K562 (cell line): ENCODE results near the gene PDE11A. TPM values are rescaled to one million over a fixed set of nuclear protein-coding genes. Genes with fewer than 3 reads are reported as not detected.

ENCODE experiments used
- ATF4 ChIP-seq: fragments of 450-650 bp; formaldehyde crosslinking; IDR thresholded peaks from 2 replicates; pipeline ENCODE4 v1.4.0; 2022; ENCODE audit warnings: mild to moderate bottlenecking, moderate library complexity
- ERF ChIP-seq: fragments of 450-650 bp; formaldehyde crosslinking; IDR thresholded peaks from 2 replicates; pipeline ENCODE4 v1.4.0; 2020; ENCODE audit warnings: mild to moderate bottlenecking, mixed read lengths
- ETV1 ChIP-seq: fragments of 450-650 bp; conservative IDR thresholded peaks from 2 replicates; pipeline ENCODE4 v1.6.1; 2016; ENCODE audit warnings: missing genetic modification characterization, control low read depth, low read depth, missing compliant biosample characterization
- FOXJ2 ChIP-seq: fragments of 200-800 bp; sonication (Bioruptor generic); IDR thresholded peaks from 2 replicates; pipeline ENCODE4 v1.6.1; 2016; ENCODE audit warnings: missing genetic modification characterization, missing compliant biosample characterization
- KAT2B ChIP-seq: IDR thresholded peaks from one replicate; pipeline ENCODE4 v1.6.1; 2012; ENCODE audit warnings: low read depth, mild to moderate bottlenecking, control low read depth, inconsistent platforms, low read length, moderate library complexity
- KDM5B ChIP-seq: fragments of 200-600 bp; sonication (generic); IDR thresholded peaks from 2 replicates; pipeline ENCODE4 v1.6.1; 2012; ENCODE audit warnings: low read depth, mild to moderate bottlenecking, moderate library complexity, low read length, control low read depth, inconsistent platforms; ENCODE audit not compliant: insufficient replicate concordance
- NR3C1 ChIP-seq: sonication (generic); formaldehyde crosslinking; IDR thresholded peaks from 2 replicates; pipeline ENCODE4 v1.8.1; 2022; ENCODE audit warnings: missing genetic modification reagents
- RAD21 ChIP-seq, 2 experiments: fragments of 250-450 bp in 1 of 2; fragments of 450-650 bp in 1 of 2; sonication (Bioruptor Pico) in 1 of 2; formaldehyde crosslinking in 1 of 2; IDR thresholded peaks in 1 of 2; conservative IDR thresholded peaks in 1 of 2; 2 replicates each; pipeline versions ENCODE4 v1.4.0 to v1.8.0; 2020 to 2022; ENCODE audit warnings: mild to moderate bottlenecking in 2 of 2, moderate library complexity in 1 of 2
- RBM39 ChIP-seq: fragments of 200-400 bp; formaldehyde crosslinking; optimal IDR thresholded peaks from 2 replicates; pipeline ENCODE3; 2018; ENCODE audit warnings: low read depth, low read length
- TRIM24 ChIP-seq, 2 experiments: fragments of 450-650 bp; IDR thresholded peaks; 2 replicates each; pipeline ENCODE4 v1.6.1; 2016
- UBTF ChIP-seq, 2 experiments: IDR thresholded peaks; 2 replicates each; pipeline ENCODE4 v1.6.1; 2012; ENCODE audit warnings: improper control_type of control experiment in 2 of 2, low read depth in 2 of 2, low read length in 2 of 2, borderline replicate concordance in 1 of 2
- ZNF184 ChIP-seq: sonication (generic); formaldehyde crosslinking; IDR thresholded peaks from 2 replicates; pipeline ENCODE4 v1.5.0; 2020; ENCODE audit warnings: missing genetic modification reagents
- ZNF445 ChIP-seq: fragments of 250-450 bp; sonication (Bioruptor Pico); IDR thresholded peaks from 2 replicates; pipeline ENCODE4 v1.4.0; 2020; ENCODE audit warnings: low read depth, mild to moderate bottlenecking, moderate library complexity
- ZNF75A ChIP-seq: fragments of 450-650 bp; formaldehyde crosslinking; IDR thresholded peaks from 2 replicates; pipeline ENCODE4 v1.4.0; 2020; ENCODE audit warnings: mild to moderate bottlenecking
- ZNF76 ChIP-seq: fragments of 250-450 bp; sonication (Bioruptor Pico); IDR thresholded peaks from 2 replicates; pipeline ENCODE4 v1.4.0; 2020; ENCODE audit warnings: mild to moderate bottlenecking, moderate library complexity, borderline replicate concordance
- polyA plus RNA-seq, 8 experiments: library from polyadenylated mRNA; depleted of rRNA in 4 of 8; stranded (reverse) in 5 of 8; unstranded in 3 of 8; fragments of >200 nt; fragmentation: Nextera tagmentation in 2 of 8; fragmentation: Illumina TruSeq in 1 of 8; extraction: Ambion mirVana in 2 of 8; extraction: Trizol in 1 of 8; gene quantifications; 2 replicates each; pipeline versions ENCODE4 v1.2.1 to v1.2.3, GENCODE V29; 2011 to 2014; ENCODE audit warnings: inconsistent platforms in 1 of 8, missing spikeins in 1 of 8
- total RNA-seq, 7 experiments: library from RNA; depleted of rRNA in 6 of 7; stranded (reverse); fragments of >200 nt in 6 of 7; fragmentation: Illumina TruSeq in 2 of 7; extraction: Trizol in 2 of 7; gene quantifications; 2 replicates each; pipeline versions ENCODE4 v1.2.1 to v1.2.3, GENCODE V29; 2011 to 2021; ENCODE audit warnings: low replicate concordance in 1 of 7
- TF ChIP-seq, protein P1 (sequence below), 2 experiments: IDR thresholded peaks in 1 of 2; conservative IDR thresholded peaks in 1 of 2; 2 replicates each; pipeline ENCODE4 v1.6.1; 2016; ENCODE audit warnings: low read depth in 2 of 2, mild to moderate bottlenecking in 1 of 2, missing compliant biosample characterization in 1 of 2, missing genetic modification characterization in 1 of 2, moderate library complexity in 1 of 2
- TF ChIP-seq, protein P2 (sequence below): fragments of 200-800 bp; sonication (Bioruptor generic); IDR thresholded peaks from 2 replicates; pipeline ENCODE4 v1.6.1; 2017; ENCODE audit warnings: missing genetic modification characterization, missing compliant biosample characterization
- TF ChIP-seq, protein P3 (sequence below): IDR thresholded peaks from 2 replicates; pipeline ENCODE4 v1.6.1; 2012; ENCODE audit warnings: low read depth, low read length, improper control_type of control experiment, borderline replicate concordance

PDE11A gene
- total and polyA plus RNA-seq, 9 of the 15 experiments (the other 6 are each of a cell fraction or from before 2014, with no cell fraction given), result 3.2 to 22.1 (median 5.7) TPM

GRCh38 chr2:177893880-177894279 is 178.7 kb downstream of the PDE11A start (continued):
- TF ChIP-seq, protein P1, sequence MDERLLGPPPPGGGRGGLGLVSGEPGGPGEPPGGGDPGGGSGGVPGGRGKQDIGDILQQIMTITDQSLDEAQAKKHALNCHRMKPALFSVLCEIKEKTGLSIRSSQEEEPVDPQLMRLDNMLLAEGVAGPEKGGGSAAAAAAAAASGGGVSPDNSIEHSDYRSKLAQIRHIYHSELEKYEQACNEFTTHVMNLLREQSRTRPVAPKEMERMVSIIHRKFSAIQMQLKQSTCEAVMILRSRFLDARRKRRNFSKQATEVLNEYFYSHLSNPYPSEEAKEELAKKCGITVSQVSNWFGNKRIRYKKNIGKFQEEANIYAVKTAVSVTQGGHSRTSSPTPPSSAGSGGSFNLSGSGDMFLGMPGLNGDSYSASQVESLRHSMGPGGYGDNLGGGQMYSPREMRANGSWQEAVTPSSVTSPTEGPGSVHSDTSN (CRISPR knock-in tag; IDR thresholded peaks at IDR 0.05; ENCODE audit: low read depth), result no peak
- TF ChIP-seq, protein P1 (tag; conservative IDR thresholded peaks at IDR 0.05; ENCODE audit: low read depth), result no peak
- 0 out of 2 replicates have a peak, but pooled peaks have one; percentile 20 for TF ChIP-seq ATF4 (CRISPR knock-in tag)
- no peak for TF ChIP-seq RAD21 (CRISPR knock-in tag; conservative IDR thresholded peaks at IDR 0.05 in 1 of 2, IDR thresholded peaks at IDR 0.05 in 1 of 2)
- peak; percentile 72; the same call in 1 of the 2 replicates for TF ChIP-seq FOXJ2 (tag)
- no peak for TF ChIP-seq UBTF (IDR thresholded peaks at IDR 0.05; ENCODE audit: borderline replicate concordance in 1 of 2, low read depth in 2 of 2, low read length in 2 of 2)
- TF ChIP-seq ZNF184, result 0 out of 2 replicates have a peak, but pooled peaks have one; percentile 47
- TF ChIP-seq TRIM24 (IDR thresholded peaks at IDR 0.05), result peak; percentile 72 to 84
- TF ChIP-seq ZNF76, result no peak
- TF ChIP-seq, protein P2, sequence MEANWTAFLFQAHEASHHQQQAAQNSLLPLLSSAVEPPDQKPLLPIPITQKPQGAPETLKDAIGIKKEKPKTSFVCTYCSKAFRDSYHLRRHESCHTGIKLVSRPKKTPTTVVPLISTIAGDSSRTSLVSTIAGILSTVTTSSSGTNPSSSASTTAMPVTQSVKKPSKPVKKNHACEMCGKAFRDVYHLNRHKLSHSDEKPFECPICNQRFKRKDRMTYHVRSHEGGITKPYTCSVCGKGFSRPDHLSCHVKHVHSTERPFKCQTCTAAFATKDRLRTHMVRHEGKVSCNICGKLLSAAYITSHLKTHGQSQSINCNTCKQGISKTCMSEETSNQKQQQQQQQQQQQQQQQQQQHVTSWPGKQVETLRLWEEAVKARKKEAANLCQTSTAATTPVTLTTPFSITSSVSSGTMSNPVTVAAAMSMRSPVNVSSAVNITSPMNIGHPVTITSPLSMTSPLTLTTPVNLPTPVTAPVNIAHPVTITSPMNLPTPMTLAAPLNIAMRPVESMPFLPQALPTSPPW, result peak; percentile 41; the same call in 1 of the 2 replicates
- TF ChIP-seq ETV1 (tag), result no peak; the same call in 1 of the 2 replicates
- TF ChIP-seq ZNF75A (CRISPR knock-in tag), result no peak
- TF ChIP-seq ZNF445 (CRISPR knock-in tag), result peak; percentile 72; the same call in 1 of the 2 replicates
- TF ChIP-seq KDM5B, result no peak
- no peak for TF ChIP-seq RBM39
- TF ChIP-seq ERF, result no peak
- no peak for TF ChIP-seq NR3C1 (CRISPR knock-in tag)
- TF ChIP-seq, protein P3, sequence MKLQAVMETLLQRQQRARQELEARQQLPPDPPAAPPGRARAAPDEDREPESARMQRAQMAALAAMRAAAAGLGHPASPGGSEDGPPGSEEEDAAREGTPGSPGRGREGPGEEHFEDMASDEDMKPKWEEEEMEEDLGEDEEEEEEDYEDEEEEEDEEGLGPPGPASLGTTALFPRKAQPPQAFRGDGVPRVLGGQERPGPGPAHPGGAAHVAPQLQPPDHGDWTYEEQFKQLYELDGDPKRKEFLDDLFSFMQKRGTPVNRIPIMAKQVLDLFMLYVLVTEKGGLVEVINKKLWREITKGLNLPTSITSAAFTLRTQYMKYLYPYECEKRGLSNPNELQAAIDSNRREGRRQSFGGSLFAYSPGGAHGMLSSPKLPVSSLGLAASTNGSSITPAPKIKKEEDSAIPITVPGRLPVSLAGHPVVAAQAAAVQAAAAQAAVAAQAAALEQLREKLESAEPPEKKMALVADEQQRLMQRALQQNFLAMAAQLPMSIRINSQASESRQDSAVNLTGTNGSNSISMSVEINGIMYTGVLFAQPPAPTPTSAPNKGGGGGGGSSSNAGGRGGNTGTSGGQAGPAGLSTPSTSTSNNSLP, result no peak
- no peak for TF ChIP-seq KAT2B
